ENCODE data around the gene ARHGAP5. TPM values are rescaled to one million over a fixed set of nuclear protein-coding genes. Genes with fewer than 3 reads are reported as not detected.

The ARHGAP5 gene
- total and polyA plus RNA-seq, 2 donors from 2014 or later = 17.7 to 142 TPM

GRCh38 chr14:32087173-32087861 is 10.2 kb downstream of the ARHGAP5 start:
- intact Hi-C loops (cut with DNase I) = no loop called here
- DNase-seq (no peak), FAIRE-seq (no peak)
- Histone ChIP-seq H3K27ac (ENCODE audit: low read depth in 2 of 2, low read length in 2 of 2) (no peak overlapping the region), H3K4me3 (ENCODE audit: low read length in 3 of 3) (no peak overlapping the region), H3K4me1 (ENCODE audit: control insufficient read depth in 2 of 3, insufficient read depth in 2 of 3, low read depth in 1 of 3, low read length in 3 of 3) (peaks cover 0 to 9% (median 0%) of the 10 kb centered on the region in 3 donors), H3K9me3 (ENCODE audit: control insufficient read depth in 2 of 3, insufficient read depth in 1 of 3, low read length in 3 of 3) (no peaks in the 10 kb centered on the region), H3K27me3 (ENCODE audit: control insufficient read depth, insufficient read depth, low read length) (no peaks in the 10 kb centered on the region), H3K9ac (ENCODE audit: low read length in 3 of 3) (no peak overlapping the region), H3K36me3 (ENCODE audit: control insufficient read depth in 2 of 3, insufficient read depth in 3 of 3, low read length in 3 of 3) (peaks cover 2 to 5% (median 3%) of the 10 kb centered on the region in 3 donors)
- TF ChIP-seq CTCF (IDR thresholded peaks at IDR 0.05; ENCODE audit: borderline replicate concordance, extremely low read depth, insufficient read depth) = no peak

DNA sequence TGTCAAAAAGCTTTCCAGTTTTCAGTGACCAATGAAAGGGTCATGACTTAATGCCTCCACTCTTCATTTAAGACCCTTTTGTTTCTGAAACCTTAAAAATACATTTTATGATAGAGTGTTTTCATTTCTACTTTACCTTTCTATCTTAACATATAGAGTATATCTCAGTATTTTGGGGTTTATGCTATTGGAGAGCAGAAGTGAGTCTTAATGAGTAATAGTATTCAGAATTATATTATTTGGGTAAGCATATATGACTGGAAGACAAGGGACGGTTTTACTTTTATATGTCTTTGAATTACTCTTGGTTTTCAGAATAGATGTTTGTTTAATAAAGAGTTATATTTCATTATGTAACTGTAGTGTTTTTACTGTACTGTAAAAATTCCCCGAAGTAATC is 10.8 kb downstream of the ARHGAP5 start:
- Histone ChIP-seq H3K36me3 (ENCODE audit: control insufficient read depth in 2 of 3, insufficient read depth in 3 of 3, low read length in 3 of 3) (peaks cover 3 to 9% (median 5%) of the 10 kb centered on the region in 3 donors), H3K4me1 (ENCODE audit: control insufficient read depth in 2 of 3, insufficient read depth in 2 of 3, low read depth in 1 of 3, low read length in 3 of 3) (peaks cover 0 to 9% (median 0%) of the 10 kb centered on the region in 3 donors), H3K27ac (ENCODE audit: low read depth in 2 of 2, low read length in 2 of 2) (no peak overlapping the region), H3K4me3 (ENCODE audit: low read length in 3 of 3) (no peak overlapping the region), H3K9me3 (ENCODE audit: control insufficient read depth in 2 of 3, insufficient read depth in 1 of 3, low read length in 3 of 3) (no peaks in the 10 kb centered on the region), H3K9ac (ENCODE audit: low read length in 3 of 3) (no peak overlapping the region), H3K27me3 (ENCODE audit: control insufficient read depth, insufficient read depth, low read length) (no peaks in the 10 kb centered on the region)
- no peak for DNase-seq
- intact Hi-C loops (cut with DNase I) = no loop called here
- no peak for FAIRE-seq
- no peak for TF ChIP-seq CTCF (IDR thresholded peaks at IDR 0.05; ENCODE audit: borderline replicate concordance, extremely low read depth, insufficient read depth)

DNA sequence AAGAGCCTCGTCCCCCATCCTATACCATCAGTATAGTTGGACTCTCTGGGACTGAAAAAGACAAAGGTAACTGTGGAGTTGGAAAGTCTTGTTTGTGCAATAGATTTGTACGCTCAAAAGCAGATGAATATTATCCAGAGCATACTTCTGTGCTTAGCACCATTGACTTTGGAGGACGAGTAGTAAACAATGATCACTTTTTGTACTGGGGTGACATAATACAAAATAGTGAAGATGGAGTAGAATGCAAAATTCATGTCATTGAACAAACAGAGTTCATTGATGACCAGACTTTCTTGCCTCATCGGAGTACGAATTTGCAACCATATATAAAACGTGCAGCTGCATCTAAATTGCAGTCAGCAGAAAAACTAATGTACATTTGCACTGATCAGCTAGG is 13.6 kb downstream of the ARHGAP5 start:
- Histone ChIP-seq H3K27ac (ENCODE audit: low read depth in 2 of 2, low read length in 2 of 2) (no peak overlapping the region), H3K27me3 (ENCODE audit: control insufficient read depth, insufficient read depth, low read length) (no peaks in the 10 kb centered on the region), H3K9me3 (ENCODE audit: control insufficient read depth in 2 of 3, insufficient read depth in 1 of 3, low read length in 3 of 3) (no peaks in the 10 kb centered on the region), H3K9ac (ENCODE audit: low read length in 3 of 3) (no peak overlapping the region), H3K4me1 (ENCODE audit: control insufficient read depth in 2 of 3, insufficient read depth in 2 of 3, low read depth in 1 of 3, low read length in 3 of 3) (peaks cover 0 to 5% (median 0%) of the 10 kb centered on the region in 3 donors), H3K4me3 (ENCODE audit: low read length in 3 of 3) (no peak overlapping the region), H3K36me3 (ENCODE audit: control insufficient read depth in 2 of 3, insufficient read depth in 3 of 3, low read length in 3 of 3) (peaks cover 3 to 15% (median 5%) of the 10 kb centered on the region in 3 donors)
- no peak for TF ChIP-seq CTCF (IDR thresholded peaks at IDR 0.05; ENCODE audit: borderline replicate concordance, extremely low read depth, insufficient read depth)
- FAIRE-seq (no peak), DNase-seq (no peak)
- intact Hi-C loops (cut with DNase I) = no loop called here

Measured in kidney (tissue), 14 donors.